ENCODE data around the gene PANX1. TPM values are rescaled to one million over a fixed set of nuclear protein-coding genes. Genes with fewer than 3 reads are reported as not detected.

The PANX1 gene
- total RNA-seq, 1 experiment from 2014 or later, result 37.5 TPM

- H3K27ac Mint-ChIP-seq, result no peak overlapping the region
These were observed 44.5 kb upstream of the PANX1 start for GRCh38 chr11:94084164-94084563.

More at GRCh38 chr11:94084164-94084563, 44.5 kb upstream of the PANX1 start:
- no peak overlapping the region for H3K9ac ChIP-seq (ENCODE audit: extremely low read depth, insufficient read length, low read length)
- no peak for DNase-seq
- peaks cover 2% of the 10 kb centered on the region for H3K27me3 Mint-ChIP-seq (ENCODE audit: low read depth)
- no peak for TF ChIP-seq CTCF (conservative IDR thresholded peaks at IDR 0.05)
- no peak overlapping the region for H4K5ac ChIP-seq (ENCODE audit: insufficient read length, low read depth, low read length)
- no peaks in the 10 kb centered on the region for H3K9me3 ChIP-seq (ENCODE audit: control insufficient read depth, low read depth, low read length)
- H3K27me3 ChIP-seq (ENCODE audit: insufficient read depth, low read length), result no peaks in the 10 kb centered on the region
- H3K4me3 Mint-ChIP-seq, result no peak overlapping the region
- H2BK5ac ChIP-seq (ENCODE audit: insufficient read length, low read length), result no peak overlapping the region
- H3K4me2 ChIP-seq (ENCODE audit: insufficient read depth, insufficient read length, low read length), result no peak overlapping the region
- H3K79me1 ChIP-seq (ENCODE audit: insufficient read depth, low read depth, low read length, poor library complexity, severe bottlenecking), result no peaks in the 10 kb centered on the region
- no peak overlapping the region for H2BK120ac ChIP-seq (ENCODE audit: low read depth, low read length, poor library complexity, severe bottlenecking)
- H4K91ac ChIP-seq (ENCODE audit: insufficient read length, low read depth, low read length), result no peak overlapping the region
- H3K4me1 ChIP-seq (ENCODE audit: insufficient read depth, low read length), result no peaks in the 10 kb centered on the region
- H3K14ac ChIP-seq (ENCODE audit: insufficient read depth, low read length), result no peak overlapping the region
- H4K20me1 ChIP-seq (ENCODE audit: control insufficient read depth, insufficient read depth, insufficient read length), result no peaks in the 10 kb centered on the region
- no peak overlapping the region for H2BK15ac ChIP-seq (ENCODE audit: low read depth, low read length)
- no peak overlapping the region for H2BK12ac ChIP-seq (ENCODE audit: insufficient read length, low read depth, low read length)
- H3K79me2 ChIP-seq (ENCODE audit: insufficient read depth, low read length), result no peaks in the 10 kb centered on the region
- H4K8ac ChIP-seq (replicated peaks; ENCODE audit: insufficient read length, low read depth, low read length), result no peak overlapping the region
- H3K23me2 ChIP-seq (ENCODE audit: insufficient read length, low read depth, low read length, poor library complexity, severe bottlenecking), result no peaks in the 10 kb centered on the region
- H3K9me3 Mint-ChIP-seq, result no peaks in the 10 kb centered on the region; a peak in 1 of 5 replicates
- H3T11ph ChIP-seq (ENCODE audit: low read length), result no peak overlapping the region
- no peak overlapping the region for H3K27ac ChIP-seq (ENCODE audit: insufficient read length, low read depth, low read length)
- no peak overlapping the region for H3K56ac ChIP-seq (ENCODE audit: insufficient read length, low read depth, low read length)
- no peaks in the 10 kb centered on the region; a peak in 2 of 7 replicates for H3K36me3 Mint-ChIP-seq (ENCODE audit: insufficient read depth in 1 of 3, low read depth in 3 of 3)
- no peak overlapping the region for H3K23ac ChIP-seq (ENCODE audit: insufficient read length, low read depth, low read length)
- H3K18ac ChIP-seq (ENCODE audit: insufficient read length, low read depth, low read length), result no peak overlapping the region
- no CpG with 5 or more reads among the region's 1 CpG for WGBS (ENCODE audit: extremely low coverage, insufficient read length, low lambda C conversion rate)
- no peak overlapping the region for H2AFZ ChIP-seq (ENCODE audit: low read length)
- H2AK5ac ChIP-seq (ENCODE audit: insufficient read length, low read length), result no peak overlapping the region
- peaks cover 0 to 3% of the 10 kb centered on the region in 2 experiments; a peak in 1 of 4 replicates for H3K4me1 Mint-ChIP-seq
- H2BK20ac ChIP-seq (ENCODE audit: low read depth, low read length, poor library complexity, severe bottlenecking), result no peak overlapping the region
- H3K4ac ChIP-seq (ENCODE audit: low read depth, low read length), result no peak overlapping the region

Measured in H9 (cell line).